Loucy (cell line): ENCODE results near the gene CAMK1D.

Experiments used
- EZH2phosphoT487 ChIP-seq: fragments of 200-600 bp; IDR thresholded peaks from 2 replicates; pipeline ENCODE4 v1.6.1; 2018; ENCODE audit warnings: antibody characterized with exemption, mild to moderate bottlenecking, moderate library complexity, borderline replicate concordance
- TF ChIP-seq, protein P1 (sequence below): fragments of 200-600 bp; sonication (generic); conservative IDR thresholded peaks from 2 replicates; pipeline ENCODE4 v1.5.1; 2014; ENCODE audit warnings: mild to moderate bottlenecking, antibody characterized with exemption, low read length

DNA sequence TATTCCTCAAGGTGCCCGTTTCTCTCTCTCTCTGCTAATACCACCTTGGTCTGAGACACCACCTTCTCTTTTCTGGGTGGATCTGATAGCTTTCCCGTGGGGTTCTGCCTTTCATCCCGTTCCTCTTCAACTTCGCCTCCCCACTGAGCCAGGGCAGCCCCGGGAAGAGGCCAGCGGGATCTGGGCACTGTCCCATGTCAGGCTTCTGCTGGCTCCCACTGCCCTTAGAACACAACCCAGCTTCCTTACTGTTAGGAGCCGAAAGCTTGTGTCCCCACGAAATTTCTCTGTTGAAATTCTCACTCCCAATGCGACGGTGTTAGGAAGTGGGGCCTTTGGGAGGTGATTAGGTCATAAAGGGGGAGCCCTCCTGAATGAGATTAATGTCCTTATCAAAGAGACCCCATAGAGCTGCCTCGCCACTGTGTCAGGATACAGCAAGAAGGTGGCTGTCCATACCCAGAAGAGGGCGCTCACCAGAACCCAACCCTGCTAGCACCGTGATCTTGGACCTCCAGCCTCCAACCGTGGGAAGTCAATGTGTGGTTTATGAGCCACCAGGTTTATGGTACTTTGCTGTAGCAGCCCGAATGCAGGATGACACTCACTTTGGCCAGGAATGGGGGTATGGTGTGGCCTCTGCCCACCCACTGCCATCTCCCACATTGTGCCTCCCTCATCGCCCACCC lies 79.2 kb downstream of the CAMK1D start:
- TF ChIP-seq, protein P1, sequence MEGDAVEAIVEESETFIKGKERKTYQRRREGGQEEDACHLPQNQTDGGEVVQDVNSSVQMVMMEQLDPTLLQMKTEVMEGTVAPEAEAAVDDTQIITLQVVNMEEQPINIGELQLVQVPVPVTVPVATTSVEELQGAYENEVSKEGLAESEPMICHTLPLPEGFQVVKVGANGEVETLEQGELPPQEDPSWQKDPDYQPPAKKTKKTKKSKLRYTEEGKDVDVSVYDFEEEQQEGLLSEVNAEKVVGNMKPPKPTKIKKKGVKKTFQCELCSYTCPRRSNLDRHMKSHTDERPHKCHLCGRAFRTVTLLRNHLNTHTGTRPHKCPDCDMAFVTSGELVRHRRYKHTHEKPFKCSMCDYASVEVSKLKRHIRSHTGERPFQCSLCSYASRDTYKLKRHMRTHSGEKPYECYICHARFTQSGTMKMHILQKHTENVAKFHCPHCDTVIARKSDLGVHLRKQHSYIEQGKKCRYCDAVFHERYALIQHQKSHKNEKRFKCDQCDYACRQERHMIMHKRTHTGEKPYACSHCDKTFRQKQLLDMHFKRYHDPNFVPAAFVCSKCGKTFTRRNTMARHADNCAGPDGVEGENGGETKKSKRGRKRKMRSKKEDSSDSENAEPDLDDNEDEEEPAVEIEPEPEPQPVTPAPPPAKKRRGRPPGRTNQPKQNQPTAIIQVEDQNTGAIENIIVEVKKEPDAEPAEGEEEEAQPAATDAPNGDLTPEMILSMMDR, result 0 out of 2 replicates have a peak, but pooled peaks have one; percentile 17
- TF ChIP-seq EZH2phosphoT487, result no peak
